Adrenal gland (tissue), 12 donors: Measurements from ENCODE around the gene ASB1. TPM values are rescaled to one million over a fixed set of nuclear protein-coding genes. Genes with fewer than 3 reads are reported as not detected.

Source experiments
- DNase-seq, 7 donors: peaks; one replicate each; pipeline ENCODE4 v3.0.0-alpha.2; 2019 to 2020
- H3K27ac ChIP-seq, 5 donors: fragments of 200-600 bp; sonication (generic) in 4 of 5; 1 replicate in 3 of 5; 2 replicates in 2 of 5; pipeline versions ENCODE4 v1.5.1 to v1.8.0; 2016 to 2020; ENCODE audit warnings: mild to moderate bottlenecking in 1 of 5
- H3K27me3 ChIP-seq: fragments of 200-600 bp; 2 replicates; pipeline ENCODE4 v1.8.0; 2021
- H3K36me3 ChIP-seq, 2 donors: fragments of 200-600 bp; replicated peaks in 1 of 2; 1 replicate in 1 of 2; 2 replicates in 1 of 2; pipeline versions ENCODE4 v1.5.1 to v1.8.0; 2018 to 2022
- H3K4me1 ChIP-seq, 2 donors: fragments of 200-600 bp; replicated peaks in 1 of 2; 1 replicate in 1 of 2; 2 replicates in 1 of 2; pipeline versions ENCODE4 v1.5.1 to v1.8.0; 2018 to 2021
- H3K4me3 ChIP-seq, 4 donors: fragments of 200-600 bp; sonication (generic) in 3 of 4; one replicate each; pipeline ENCODE4 v1.5.1; 2016 to 2018
- H3K9me3 ChIP-seq, 3 donors: fragments of 200-600 bp; sonication (generic) in 1 of 3; replicated peaks in 1 of 3; 1 replicate in 2 of 3; 2 replicates in 1 of 3; pipeline versions ENCODE4 v1.5.1 to v1.8.0; 2016 to 2021
- CTCF ChIP-seq, 6 experiments: fragments of 450-650 bp in 4 of 6; fragments of 200-600 bp in 2 of 6; sonication (generic) in 1 of 6; IDR thresholded peaks; 1 replicate in 5 of 6; 2 replicates in 1 of 6; pipeline versions ENCODE4 v1.5.1 to v1.8.0; 2016 to 2021; ENCODE audit warnings: antibody characterized with exemption in 6 of 6, mild to moderate bottlenecking in 2 of 6, moderate library complexity in 1 of 6
- POLR2A ChIP-seq, 2 donors: fragments of 450-650 bp; IDR thresholded peaks; one replicate each; pipeline ENCODE4 v1.6.1; 2017; ENCODE audit warnings: antibody characterized with exemption in 2 of 2, mild to moderate bottlenecking in 2 of 2, moderate library complexity in 1 of 2
- WGBS, 4 donors: extraction: QIAGEN DNeasy Blood & Tissue Kit in 2 of 4; methylation state at CpG; one replicate each; pipeline versions ENCODE4 v1.1.5 to v1.1.7; 2013 to 2017; 5-methylcytosine and 5-hydroxymethylcytosine counted together
- intact Hi-C, 2 donors: fragments of 100-400 bp; cut with DNase I; formaldehyde crosslinking; loops; one replicate each; pipeline versions ENCODE4 v1.14.1 to v1.15.0; 2022 to 2023
- polyA plus RNA-seq, 3 donors: library from polyadenylated mRNA; stranded (reverse); fragments of 200-250 nt in 2 of 3; fragments of 350-450 nt in 1 of 3; fragmentation: Illumina TruSeq in 1 of 3; extraction: RNeasy Lipid Tissue Mini Kit (QIAGEN cat#74804) in 1 of 3; gene quantifications; one replicate each; pipeline ENCODE4 v1.2.3, GENCODE V29; 2013 to 2014
- total RNA-seq, 9 donors: library from RNA; depleted of rRNA in 4 of 9; stranded (reverse); fragments of >200 nt in 4 of 9; fragments of 120-200 nt in 1 of 9; fragmentation: NEBNext Ultra II Directional in 1 of 9; extraction: Animal tissue kit (Norgen Biotek cat#: 25700) in 1 of 9; gene quantifications; one replicate each; pipeline versions ENCODE4 v1.1.0 to v1.2.4, GENCODE V29; 2013 to 2023
- donor health status: healthy with polysubstance abuse.
- donor health status: Bipolar disorder and iron deficiency.
- donor health status: DM: yes; HTN: yes; CAD: no.
- donor health status: DM: no; HTN: no; CAD: no.
- donor health status: DM: no; HTN: no; CAD: no.
- donor health status: DM: yes; HTN: yes; CAD: no.

ASB1 gene
- total and polyA plus RNA-seq, 12 donors, result 12.2 to 28.8 (median 19.6) TPM

- Histone ChIP-seq H3K36me3 (no peaks in the 10 kb centered on the region), H3K9me3 (no peaks in the 10 kb centered on the region), H3K4me3 (no peak overlapping the region), H3K4me1 (no peaks in the 10 kb centered on the region), H3K27ac (peak overlapping the region in 1 of 5 donors; percentile 36), H3K27me3 (no peaks in the 10 kb centered on the region)
- 95 to 97% (median 96%) methylated on average over 4 to 5 of the region's 5 CpGs for WGBS, 4 donors
- intact Hi-C loops, result no loop called here
- no peak for TF ChIP-seq POLR2A (IDR thresholded peaks at IDR 0.05)
- no peak for TF ChIP-seq CTCF (IDR thresholded peaks at IDR 0.05)
- no peak for DNase-seq
These were observed 43.6 kb upstream of the ASB1 start for GRCh38 chr2:238383135-238383534.

- intact Hi-C loops, result no loop called here
- Histone ChIP-seq H3K27ac (no peak overlapping the region), H3K4me3 (no peak overlapping the region), H3K36me3 (no peaks in the 10 kb centered on the region), H3K27me3 (no peaks in the 10 kb centered on the region), H3K4me1 (no peaks in the 10 kb centered on the region), H3K9me3 (no peaks in the 10 kb centered on the region)
- TF ChIP-seq POLR2A (IDR thresholded peaks at IDR 0.05) (no peak), CTCF (IDR thresholded peaks at IDR 0.05) (no peak)
- WGBS, 4 donors, result 83 to 95% (median 93%) methylated on average over 7 of the region's 7 CpGs
- DNase-seq, result no peak
These were observed 42.9 kb upstream of the ASB1 start for GRCh38 chr2:238383743-238384380.

GRCh38 chr2:238387332-238387731, 39.4 kb upstream of the ASB1 start:
- H3K9me3 ChIP-seq, result no peaks in the 10 kb centered on the region
- WGBS, 4 donors, result 55 to 70% (median 62%) methylated on average over 4 of the region's 4 CpGs
- no peak for DNase-seq
- H3K4me1 ChIP-seq, result no peaks in the 10 kb centered on the region
- no peak overlapping the region for H3K27ac ChIP-seq
- H3K27me3 ChIP-seq, result no peaks in the 10 kb centered on the region
- intact Hi-C loops, result no loop called here
- TF ChIP-seq POLR2A (IDR thresholded peaks at IDR 0.05), result no peak
- TF ChIP-seq CTCF (IDR thresholded peaks at IDR 0.05), result no peak
- H3K36me3 ChIP-seq, result no peaks in the 10 kb centered on the region
- H3K4me3 ChIP-seq, result no peak overlapping the region

DNA sequence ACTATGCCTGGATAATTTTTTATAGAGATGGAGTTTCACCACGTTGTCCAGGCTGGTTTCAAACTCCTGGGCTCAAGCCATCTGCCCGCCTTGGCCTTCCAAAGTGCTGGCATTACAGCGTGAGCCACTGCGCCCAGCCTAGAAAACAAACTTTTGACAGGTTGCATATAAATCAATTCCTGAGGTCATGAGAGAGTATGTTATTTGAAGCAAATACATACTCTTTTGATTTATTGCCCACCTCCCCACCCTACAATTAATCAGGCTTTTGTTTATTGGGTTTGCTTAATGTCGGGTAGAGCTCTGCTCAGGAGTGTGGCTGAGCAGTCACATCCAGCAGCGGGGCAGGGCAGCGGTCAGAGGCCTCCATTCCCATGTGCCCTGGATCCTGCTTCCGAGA, 37.9 kb upstream of the ASB1 start:
- Histone ChIP-seq H3K4me1 (no peaks in the 10 kb centered on the region), H3K27me3 (no peaks in the 10 kb centered on the region), H3K9me3 (no peaks in the 10 kb centered on the region), H3K27ac (no peak overlapping the region), H3K4me3 (no peak overlapping the region), H3K36me3 (no peaks in the 10 kb centered on the region)
- WGBS, 4 donors, result 74 to 83% (median 75%) methylated on average over 7 to 8 of the region's 8 CpGs
- TF ChIP-seq POLR2A (IDR thresholded peaks at IDR 0.05) (no peak), CTCF (IDR thresholded peaks at IDR 0.05) (no peak)
- no peak for DNase-seq
- intact Hi-C loops, result no loop called here
